Activated CD4-positive, CD25-positive, alpha-beta regulatory T cell treated with anti-CD3 and anti-CD28 coated beads, Interleukin-2, amount 50 U/mL, for 24 hours (primary cell): ENCODE measurements around the gene PRPF19.
"Not testable (repeated sequence)": the region's sequence is repeated elsewhere in the genome, so short reads cannot be mapped to it uniquely, and the experiment has no call there.

Source experiments
- ATAC-seq, 2 donors: fragments of 150-1000 bp; cut with Tn5 transposase; one replicate each; pipeline ENCODE4 v1.10.0; 2021; ENCODE audit warnings: mild to moderate bottlenecking in 1 of 2, moderate library complexity in 1 of 2

Gene PRPF19

DNA sequence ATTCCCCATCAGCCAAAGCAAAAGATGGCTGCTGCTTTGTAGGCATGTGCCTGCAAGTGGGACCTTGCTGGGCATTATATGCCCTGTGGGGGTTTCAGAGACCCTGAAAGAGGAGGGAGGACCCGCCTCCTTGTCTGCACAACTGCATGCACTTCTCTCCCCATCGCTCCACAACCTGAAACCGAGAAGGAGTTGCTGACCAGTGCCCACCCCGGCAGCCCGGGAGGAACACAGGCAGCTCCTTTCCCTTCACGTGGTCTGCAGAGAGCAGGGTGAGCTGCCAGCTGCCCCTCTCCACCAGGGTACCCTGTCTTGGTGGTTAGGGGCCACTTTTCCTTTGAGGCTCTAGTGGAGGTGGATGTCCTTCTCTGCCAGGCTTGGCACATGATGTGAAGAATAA lies 16.5 kb upstream of the PRPF19 start:
- no peak for ATAC-seq

DNA sequence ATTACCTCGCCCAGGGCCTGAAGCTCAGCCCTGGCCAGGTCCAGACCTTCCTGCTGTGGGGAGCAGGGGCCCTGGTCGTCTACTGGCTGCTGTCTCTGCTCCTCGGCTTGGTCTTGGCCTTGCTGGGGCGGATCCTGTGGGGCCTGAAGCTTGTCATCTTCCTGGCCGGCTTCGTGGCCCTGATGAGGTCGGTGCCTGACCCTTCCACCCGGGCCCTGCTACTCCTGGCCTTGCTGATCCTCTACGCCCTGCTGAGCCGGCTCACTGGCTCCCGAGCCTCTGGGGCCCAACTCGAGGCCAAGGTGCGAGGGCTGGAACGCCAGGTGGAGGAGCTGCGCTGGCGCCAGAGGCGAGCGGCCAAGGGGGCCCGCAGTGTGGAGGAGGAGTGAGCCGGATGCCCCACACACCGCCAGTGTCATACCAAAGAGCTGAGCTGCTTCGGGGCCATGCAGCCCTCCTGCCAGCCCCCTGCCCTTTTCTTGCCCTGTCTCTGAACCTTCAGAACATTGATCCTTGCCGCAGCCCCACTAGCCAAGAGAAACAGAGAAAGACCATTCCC lies 15.5 kb upstream of the PRPF19 start:
- ATAC-seq, result no peak

DNA sequence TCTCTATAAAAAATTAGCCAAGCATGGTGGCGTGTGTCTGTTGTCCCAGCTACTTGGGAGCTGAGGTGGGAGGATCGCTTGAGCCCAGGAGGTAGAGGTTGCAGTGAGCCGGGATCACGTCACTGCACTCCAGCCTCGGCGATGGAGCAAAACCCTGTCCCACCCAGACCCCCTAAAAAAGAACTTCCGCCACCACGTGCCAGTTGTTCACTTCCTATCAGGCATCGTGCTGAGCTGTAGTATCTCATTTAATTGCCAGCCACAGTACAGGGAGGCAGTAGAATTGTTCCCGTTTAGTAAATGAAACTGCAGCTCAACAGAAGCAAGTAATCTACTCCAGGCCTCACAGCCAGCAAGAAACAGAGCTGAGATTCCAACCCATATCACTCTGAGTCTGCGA lies 14.9 kb upstream of the PRPF19 start:
- ATAC-seq, result no peak

DNA sequence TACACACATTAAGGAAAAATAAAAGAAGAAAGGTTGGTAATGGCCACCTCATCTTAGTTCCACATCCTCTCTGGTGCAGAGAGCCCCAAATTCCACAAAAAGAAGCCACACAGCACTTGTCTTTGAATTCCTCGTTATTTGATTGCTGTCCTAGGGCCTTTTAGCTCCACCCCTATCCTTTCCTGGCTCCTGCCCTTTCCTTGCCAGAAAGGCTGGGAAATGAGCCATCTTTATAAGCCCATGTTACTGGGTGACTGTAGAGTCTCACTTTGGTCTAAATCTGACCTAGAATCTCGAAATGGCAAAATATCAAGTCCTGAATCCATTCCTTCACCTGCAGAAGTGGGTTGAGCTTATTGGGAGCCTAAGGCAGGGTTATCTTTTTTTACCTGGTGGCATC lies 13.6 kb upstream of the PRPF19 start:
- no peak for ATAC-seq

DNA sequence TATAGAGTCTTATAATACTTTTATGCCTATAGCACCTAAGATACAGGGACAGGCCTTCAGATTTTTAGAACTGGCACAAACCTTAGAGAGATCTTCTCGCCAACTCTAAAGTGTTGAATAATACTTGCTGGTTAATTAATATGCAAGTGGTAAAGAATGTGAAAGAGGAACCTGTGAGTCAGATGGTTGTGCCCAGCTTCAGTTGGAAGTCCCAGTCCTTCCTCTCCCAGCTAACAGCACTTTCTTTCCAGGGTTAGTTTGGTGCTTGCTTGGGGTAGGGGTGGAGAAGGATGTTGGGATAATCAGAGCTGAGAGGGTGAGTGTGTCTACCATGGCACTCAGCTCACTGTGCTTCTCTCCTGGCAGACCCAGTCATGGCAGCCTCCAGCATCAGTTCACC lies 12.9 kb upstream of the PRPF19 start:
- ATAC-seq, result no peak

DNA sequence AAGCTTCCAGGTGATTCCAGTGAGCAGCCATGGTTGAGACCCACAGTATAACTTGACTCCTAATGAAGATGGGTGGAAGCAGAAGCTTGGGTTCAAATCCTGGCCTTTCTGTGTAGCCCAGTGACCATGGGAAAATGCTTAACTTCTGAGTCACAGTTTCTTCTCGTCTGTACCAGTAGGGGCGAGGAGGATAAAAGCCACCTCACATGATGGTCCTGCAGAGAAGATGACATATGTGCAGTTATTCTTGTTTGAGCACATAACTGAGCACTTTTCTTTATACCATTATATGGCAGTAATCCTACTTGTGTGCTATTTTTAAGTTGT lies 12.5 kb upstream of the PRPF19 start:
- no peak for ATAC-seq

DNA sequence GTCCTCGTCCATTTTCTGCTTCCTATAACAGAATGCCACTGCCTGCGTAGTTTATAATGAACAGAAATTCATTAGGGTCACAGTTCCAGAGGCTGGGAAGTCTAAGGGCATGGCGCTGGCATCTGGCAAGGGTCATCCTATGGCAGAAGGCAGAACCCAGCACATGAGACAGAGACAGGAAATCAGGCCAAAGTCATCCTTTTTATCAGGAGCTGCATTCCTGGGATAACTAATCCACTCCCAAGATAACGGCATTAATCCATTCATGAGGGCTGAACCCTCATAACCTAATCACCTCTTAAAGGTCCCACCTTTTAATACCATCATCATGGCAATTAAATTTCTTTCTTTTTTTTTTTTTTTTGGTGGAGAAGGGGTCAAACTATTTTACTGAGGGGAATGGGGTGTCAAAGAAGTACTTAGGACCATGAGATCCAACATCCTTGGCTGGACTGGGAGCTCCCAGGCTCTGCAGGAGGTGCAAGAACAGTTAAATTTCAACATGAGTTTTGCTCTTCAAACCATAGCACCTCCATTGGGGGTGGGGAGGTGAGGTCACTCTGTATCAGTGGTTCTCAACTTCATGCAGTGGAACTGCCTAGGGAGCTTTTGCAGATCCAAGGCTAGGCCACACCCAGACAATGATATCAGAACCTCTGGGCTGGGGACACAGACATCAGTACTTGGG lies 12.0 kb upstream of the PRPF19 start:
- ATAC-seq, result no peak

DNA sequence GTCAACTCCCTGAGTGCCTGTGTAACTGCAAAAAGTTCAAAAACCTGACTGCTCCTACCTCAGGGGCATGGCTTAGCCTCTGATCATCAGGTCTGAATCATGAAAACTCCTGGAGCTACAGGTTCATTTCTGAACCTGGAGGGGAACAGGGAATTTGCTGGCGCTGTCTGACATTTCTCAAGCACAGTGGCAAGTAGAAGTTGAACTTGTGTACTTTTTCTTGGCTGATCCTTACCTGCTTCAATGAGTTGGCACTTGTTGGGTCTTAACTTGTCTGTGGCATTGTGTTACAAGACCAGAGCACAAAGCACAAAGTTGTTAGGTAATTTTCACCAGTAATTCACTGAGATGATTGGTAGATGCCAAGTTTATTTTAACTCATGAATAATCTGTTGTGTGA lies 10.9 kb upstream of the PRPF19 start:
- ATAC-seq, result no peak

DNA sequence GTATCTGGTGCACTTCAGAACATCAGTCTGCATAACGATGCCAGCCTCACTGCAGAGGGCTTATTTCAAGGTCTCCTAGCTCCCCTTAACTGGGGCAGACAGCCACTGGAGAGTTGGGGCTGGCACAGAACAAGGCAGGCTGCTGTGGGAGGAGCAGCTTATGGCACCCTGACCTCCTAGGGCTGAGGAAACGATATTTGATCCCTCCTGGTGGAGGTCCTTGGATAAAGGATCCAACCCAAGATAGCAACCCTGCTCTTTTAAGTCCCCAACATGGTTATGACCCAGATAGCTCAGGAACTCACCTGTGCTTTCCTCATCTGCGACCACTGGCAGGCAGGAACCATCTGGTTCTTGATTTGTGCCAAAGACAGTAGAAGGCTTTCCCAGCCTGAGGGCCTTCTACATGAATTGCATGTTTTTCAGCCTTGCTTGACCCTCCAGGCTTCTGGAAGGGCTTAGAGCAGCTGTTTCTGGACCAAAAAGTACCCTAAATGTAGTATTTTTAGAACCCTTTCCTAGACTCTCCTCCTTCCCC lies 10.4 kb upstream of the PRPF19 start:
- no peak for ATAC-seq

DNA sequence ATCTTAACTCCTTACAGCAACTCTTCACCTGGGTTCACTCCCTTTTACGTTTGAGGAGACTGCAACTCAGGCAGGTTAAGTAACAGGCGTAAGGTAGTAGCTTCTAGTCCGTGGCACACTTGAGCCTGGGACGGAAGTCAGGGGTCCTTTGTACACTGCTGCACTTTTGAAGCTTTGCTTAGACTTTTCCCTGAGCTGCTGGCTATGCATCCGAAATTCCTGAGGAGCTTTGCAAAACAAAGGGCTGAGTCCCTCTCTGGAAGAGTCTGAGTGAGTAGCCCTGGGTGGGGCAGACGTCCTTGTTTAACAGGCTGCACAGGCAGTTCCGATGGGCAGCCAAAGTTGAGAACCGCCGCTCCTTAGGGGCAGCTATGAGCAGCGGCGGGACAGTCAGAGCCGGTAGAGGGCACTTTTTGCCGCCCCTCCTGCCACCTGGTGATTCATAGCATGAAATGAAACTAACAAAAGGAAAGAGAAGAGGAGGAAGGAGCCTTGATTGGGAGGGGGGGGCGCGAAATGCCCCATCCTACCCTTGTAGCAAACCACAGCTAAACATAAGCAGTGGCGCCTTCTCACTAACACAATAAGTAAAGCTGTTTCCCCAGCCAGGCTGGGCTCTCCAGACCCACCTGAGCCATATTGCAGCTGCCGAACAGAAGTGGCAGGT lies 9.0 kb upstream of the PRPF19 start:
- ATAC-seq, result peak; percentile 54 to 57

DNA sequence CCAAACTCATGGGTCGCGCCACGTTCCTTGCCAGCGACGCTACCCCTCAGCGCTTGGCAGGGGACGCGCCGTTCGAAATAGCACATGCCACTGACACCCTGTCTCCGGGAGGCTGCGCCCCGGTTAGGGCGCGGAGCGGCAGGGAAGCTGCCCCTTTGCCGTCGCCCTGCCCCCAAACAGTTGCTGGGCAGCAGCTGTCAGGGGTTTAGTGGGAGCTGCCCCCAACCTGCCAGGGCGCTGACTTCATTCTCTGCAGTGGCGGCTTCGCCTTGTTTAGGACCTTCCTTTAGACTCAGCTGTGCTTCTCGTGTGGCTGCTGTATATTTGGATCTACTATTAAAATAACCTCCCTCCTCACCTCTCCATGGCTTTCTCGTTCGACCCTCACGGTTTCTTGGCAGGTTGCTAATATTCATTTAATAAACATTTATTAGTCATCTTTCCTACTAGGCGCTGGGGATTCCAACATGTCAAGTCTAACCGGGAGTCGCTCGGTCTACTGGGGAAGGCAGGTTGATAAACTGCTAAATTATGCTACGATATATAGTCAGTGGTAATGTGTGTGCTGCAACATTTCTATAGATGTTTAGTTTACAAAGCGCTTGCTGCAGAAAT lies 8.4 kb upstream of the PRPF19 start:
- ATAC-seq, result peak; percentile 12 to 22

DNA sequence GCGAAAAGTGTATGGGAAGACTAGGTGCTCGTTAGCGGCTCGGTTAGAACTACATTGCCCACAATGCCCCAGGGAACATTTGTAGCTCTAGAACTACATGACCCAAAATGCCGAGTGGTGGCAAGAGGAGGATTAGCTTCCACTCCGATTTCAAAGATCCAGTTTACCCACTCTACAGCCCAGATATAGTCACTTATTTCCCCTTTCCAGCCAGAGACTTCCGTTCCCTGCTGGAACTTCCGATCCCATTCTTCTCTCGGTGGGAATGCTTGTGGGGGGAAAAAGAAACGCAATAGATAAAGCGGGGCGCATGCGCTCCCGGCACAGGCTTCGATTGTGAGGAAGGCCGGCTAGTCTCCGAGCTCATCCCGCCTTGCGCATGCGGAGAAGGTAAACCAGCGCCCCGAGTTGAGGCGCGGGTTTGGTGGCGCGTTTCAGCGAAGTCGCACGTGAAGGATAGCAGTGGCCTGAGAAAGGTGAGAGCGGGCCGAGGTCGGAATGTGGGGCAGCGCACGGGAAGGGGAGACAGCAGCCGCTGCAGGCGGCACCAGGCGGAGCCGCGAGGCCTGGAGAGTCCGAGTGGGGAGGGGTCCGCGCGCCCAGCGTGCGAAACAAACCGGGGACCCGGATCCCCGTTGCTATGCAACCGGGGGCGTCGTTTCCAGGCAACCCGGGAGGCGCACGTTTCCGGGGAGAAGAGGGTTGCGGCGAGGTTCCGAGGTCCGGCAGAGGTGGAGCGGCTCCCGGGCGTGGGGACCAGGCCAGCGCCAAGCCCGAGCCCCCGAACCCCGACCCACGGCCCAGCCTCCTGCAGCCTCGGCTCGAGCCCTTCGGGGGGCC lies 7.6 kb upstream of the PRPF19 start, which contains the start of gene TMEM109:
Gene TMEM109, plus strand, starts transcription at position 366 of the 840 bp plus-strand sequence. CDS start 5,536 bp downstream, outside the sequence.
- peak; percentile 79 to 81 for ATAC-seq

DNA sequence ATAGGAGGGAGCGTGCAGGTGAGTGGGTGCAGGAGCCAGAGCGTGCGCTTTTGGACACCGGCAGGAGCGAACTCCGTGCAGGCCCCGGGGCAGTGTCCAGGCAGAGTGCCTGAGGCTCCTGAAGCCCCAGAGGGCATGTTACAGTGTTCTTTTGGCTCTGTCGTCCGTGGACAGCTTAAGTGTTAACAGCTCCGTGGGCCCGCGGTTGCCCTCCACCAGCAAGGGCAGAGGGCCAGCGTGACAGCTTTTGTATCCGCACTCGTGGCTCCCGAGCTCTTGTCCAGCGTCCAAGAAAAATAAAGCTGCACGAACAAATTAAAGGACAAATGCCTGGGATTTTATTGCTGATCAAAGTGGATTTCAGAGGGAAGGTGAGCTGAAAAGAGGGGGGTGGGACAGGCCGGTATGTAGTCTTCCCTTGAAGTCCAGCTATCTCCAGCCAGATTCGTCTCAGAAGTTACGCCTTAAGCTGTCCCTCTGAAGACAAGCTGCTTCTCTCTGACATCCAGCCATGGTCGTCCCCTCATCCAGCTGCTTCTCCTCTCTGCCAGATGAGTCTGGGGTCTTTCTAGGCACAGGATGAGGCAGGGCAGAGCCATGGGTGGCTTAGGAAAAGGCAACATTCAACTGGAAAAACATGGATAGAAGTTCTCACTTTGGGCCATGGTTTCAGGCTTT lies 6.6 kb upstream of the PRPF19 start:
- no peak for ATAC-seq

DNA sequence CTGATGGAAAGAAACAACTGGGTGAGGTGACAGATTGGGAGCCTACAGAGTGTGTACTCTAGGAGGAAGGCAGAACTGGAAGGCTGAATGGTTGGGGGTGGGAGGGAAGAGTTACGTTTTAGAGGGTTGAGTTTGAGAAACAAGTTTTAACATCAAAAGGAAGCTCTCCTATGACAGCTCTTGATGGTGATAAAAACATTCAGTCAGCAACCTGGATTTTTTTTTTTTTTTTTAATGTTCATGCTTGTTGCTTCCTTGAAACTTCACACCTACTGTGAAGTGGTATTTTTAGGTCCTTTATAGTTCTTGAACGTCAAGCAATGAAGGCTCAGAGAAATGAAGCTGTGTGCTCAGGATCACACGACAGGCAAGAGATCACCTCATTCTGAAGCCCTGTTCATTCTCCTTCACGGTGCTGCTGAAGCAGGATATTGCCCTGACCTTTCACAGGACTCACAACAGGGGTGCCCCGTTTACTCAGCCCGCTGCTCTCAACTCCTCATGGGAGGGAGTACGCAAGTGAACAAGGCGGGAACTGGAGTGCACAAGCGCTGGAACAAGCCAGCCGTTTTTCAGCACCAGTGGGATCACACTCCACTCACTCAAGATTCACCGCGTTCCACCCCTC lies 6.0 kb upstream of the PRPF19 start:
- ATAC-seq, result no peak

DNA sequence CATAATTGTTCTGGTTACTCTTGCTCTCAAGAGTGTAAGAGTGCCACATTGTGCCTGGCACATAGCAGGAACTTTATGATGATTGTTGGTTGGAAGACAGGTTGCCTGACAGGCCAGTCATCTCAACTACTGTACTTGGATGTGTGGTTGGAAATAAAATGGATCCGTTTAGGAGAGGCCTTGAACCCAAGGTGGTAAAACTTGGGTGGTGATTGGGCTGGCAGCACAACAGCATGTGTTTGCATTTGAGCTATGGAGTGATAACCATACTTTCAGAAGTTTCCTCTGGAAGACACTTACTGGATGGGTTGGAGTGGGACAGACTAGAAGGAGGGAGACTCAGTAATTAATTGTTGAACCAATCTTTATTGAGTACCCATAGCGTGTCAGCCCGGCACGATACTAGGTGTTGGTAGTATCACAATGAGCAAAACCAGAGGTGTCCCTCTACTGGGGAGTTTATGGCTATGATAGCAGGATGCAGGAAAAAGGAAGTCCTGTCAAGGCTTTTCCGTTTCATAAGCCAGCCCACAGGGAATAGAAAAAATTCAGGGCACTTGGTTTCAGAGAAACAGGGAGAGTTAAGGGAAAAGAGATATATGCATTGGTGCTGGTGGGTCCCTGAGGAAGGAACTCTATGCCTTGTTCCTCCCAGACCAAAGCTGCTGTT lies 4.5 kb upstream of the PRPF19 start:
- no peak for ATAC-seq

DNA sequence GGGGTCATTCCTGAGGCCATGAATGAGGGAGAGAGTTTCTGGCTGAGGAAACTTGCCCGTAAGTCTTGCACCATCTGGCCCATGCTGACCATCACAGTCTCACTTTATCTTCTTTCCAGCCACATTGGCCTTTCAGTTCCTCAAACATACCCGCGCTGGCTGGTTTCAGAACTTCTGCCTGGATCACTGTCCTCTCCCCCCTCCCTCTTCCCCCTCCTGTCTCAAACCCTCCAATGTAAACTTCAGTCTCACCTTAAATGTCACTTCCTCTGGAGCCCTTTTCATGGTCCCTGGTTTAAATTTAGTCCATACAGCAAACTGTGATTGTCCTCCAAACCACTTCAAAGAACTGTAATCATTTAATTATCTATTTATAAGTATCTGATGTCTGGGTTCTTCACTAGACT lies 3.9 kb upstream of the PRPF19 start:
- ATAC-seq, result no peak

DNA sequence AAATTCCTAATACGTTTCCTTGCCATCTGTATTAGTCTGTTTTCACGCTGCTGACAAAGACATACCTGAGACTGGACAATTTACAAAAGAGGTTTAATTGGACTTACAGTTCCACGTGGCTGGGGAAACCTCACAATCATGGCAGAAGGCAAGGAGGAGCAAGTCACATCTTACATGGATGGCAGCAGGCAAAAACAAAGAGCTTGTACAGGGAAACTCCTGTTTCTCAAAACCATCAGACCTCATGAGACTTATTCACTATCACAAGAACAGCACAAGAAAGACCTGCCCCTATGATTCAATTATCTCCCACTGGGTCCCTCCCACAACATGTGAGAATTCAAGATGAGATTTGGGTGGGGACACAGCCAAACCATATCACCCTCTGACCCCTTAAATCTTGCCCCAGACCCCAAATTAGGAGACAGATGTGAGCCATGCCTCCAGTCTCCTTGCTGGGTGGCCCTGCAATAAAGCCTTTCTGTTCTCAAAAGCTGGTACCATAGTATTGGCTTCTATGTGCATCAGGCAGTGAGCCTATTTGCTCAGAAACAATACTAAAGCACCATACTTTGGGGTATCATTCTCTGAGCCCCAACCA lies 3.4 kb upstream of the PRPF19 start:
- ATAC-seq, result not testable (repeated sequence)

DNA sequence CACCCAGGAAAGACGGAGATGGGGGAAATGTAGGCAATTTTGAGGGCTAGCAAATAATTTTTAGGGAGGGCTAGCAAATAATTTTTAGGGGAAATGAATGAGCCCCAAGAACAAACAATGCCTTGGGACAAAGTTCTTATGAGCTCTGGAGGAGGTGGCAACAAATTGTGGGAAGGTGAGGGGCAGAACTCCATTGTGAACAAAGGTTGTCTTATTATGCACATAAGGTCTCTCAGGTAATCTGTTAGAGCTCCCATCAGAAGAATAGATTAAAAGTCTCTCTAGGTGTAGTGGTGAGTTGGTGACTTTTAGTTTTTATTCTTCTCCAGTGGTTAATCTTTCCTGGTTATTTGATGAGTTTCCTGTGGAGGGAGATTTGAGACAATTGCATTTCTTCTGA lies 2.4 kb upstream of the PRPF19 start:
- ATAC-seq, result no peak

DNA sequence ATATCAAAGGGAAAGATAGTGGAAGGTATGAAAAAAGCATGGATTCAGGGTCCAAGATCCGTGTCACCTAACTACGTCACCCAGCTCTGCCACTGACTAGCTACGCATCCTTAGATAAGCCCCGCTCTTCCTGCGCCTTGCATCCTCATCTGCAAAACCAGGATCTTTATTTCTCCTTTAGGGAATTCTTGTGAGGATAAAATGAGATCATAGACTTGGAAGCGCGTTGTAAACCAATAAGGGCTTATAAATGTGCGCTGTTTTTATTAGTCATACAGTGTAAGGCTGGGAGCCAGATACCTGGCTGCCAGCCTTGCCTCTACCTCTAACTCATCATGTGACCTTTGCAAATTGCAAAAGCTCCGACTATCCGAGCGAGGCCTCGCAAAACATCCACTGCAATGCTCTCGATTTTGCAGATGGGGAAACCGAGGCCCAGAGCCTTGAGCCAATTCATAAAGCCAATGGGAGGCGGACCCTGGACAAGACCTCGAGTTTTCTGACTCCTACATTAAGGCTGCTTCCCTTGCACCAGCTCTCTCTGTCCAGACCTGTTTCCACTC lies 753 bp downstream of the PRPF19 start:
- ATAC-seq, result peak; percentile 19 to 35

DNA sequence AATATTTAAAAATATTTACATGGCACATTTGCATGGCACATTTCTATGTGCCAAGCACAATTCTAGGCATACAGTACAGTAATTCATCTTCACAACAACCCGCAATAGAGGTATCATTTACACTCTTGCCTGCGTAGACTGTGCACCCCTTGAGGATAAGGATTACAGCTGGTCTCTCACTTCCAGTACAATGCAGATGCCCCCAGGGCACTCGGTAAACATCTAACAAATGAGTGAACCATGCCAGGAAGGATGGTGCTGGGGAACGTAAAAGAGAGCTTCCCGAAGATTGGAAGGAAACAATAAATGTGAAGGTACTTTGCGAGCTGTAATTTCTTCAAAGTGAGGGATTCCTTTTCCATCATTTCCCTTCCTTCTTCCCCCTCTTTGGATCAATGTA lies 1.3 kb downstream of the PRPF19 start:
- no peak for ATAC-seq
